H1 (cell line): ENCODE measurements around the gene GATC. TPM values are rescaled to one million over a fixed set of nuclear protein-coding genes. Genes with fewer than 3 reads are reported as not detected.

ENCODE experiments used
- CTCF ChIA-PET: fragments of 300-600 bp; sonication (Branson Sonifier 250); formaldehyde crosslinking; loops from one replicate; lab custom pipeline; 2021; ENCODE audit not compliant: partially characterized antibody; lab: Charles Lee
- POLR2A ChIA-PET: fragments of 300-600 bp; sonication (Branson Sonifier 250); formaldehyde crosslinking; loops from one replicate; lab custom pipeline; 2021; ENCODE audit warnings: inconsistent platforms; ENCODE audit not compliant: partially characterized antibody; lab: Charles Lee
- DNase-seq, 2 experiments: peaks; one replicate each; pipeline versions ENCODE4 v3.0.0 to v3.0.0-alpha.2; 2010 to 2022; ENCODE audit warnings: low spot score in 2 of 2, low read depth in 1 of 2, mixed read lengths in 1 of 2
- FAIRE-seq: peaks from 2 replicates; lab custom pipeline; 2011; peaks lifted over from hg19 to GRCh38; lab: Jason Lieb, UNC
- H2AFZ ChIP-seq: 2 replicates; pipeline ENCODE4 v1.8.1; 2012; ENCODE audit warnings: low read length, inconsistent platforms
- H2AK5ac ChIP-seq: 2 replicates; pipeline ENCODE4 v1.6.1; 2013; ENCODE audit warnings: low read depth, low read length
- H2BK120ac ChIP-seq: replicated peaks from 2 replicates; pipeline ENCODE3; 2013; ENCODE audit warnings: low read depth, low read length, inconsistent platforms
- H2BK12ac ChIP-seq: 2 replicates; pipeline ENCODE4 v1.6.1; 2013; ENCODE audit warnings: low read depth, low read length
- H2BK15ac ChIP-seq: 2 replicates; pipeline ENCODE4 v1.6.1; 2013; ENCODE audit warnings: low read length
- H2BK20ac ChIP-seq: 2 replicates; pipeline ENCODE4 v1.6.1; 2013; ENCODE audit warnings: low read length
- H2BK5ac ChIP-seq: 2 replicates; pipeline ENCODE4 v1.6.1; 2013; ENCODE audit warnings: low read depth, low read length
- H3K14ac ChIP-seq: 2 replicates; pipeline ENCODE4 v1.6.1; 2013; ENCODE audit warnings: inconsistent platforms; ENCODE audit not compliant: insufficient read length
- H3K18ac ChIP-seq: 2 replicates; pipeline ENCODE4 v1.6.1; 2013; ENCODE audit warnings: low read length; ENCODE audit errors: extremely low read depth
- H3K23ac ChIP-seq: 2 replicates; pipeline ENCODE4 v1.6.1; 2013; ENCODE audit warnings: inconsistent platforms; ENCODE audit not compliant: insufficient read length
- H3K23me2 ChIP-seq: 2 replicates; pipeline ENCODE4 v1.6.1; 2013; ENCODE audit warnings: low read depth, low read length
- H3K27ac ChIP-seq: 2 replicates; pipeline ENCODE4 v1.6.1; 2011; ENCODE audit warnings: low read depth, low read length, inconsistent platforms
- H3K27me3 ChIP-seq, 4 experiments: replicated peaks in 1 of 4; 1 replicate in 1 of 4; 2 replicates in 3 of 4; pipeline versions ENCODE4 v1.6.1 to v1.8.1; 2011 to 2013; ENCODE audit warnings: low read length in 3 of 4, mild to moderate bottlenecking in 3 of 4, inconsistent platforms in 2 of 4, mixed read lengths in 2 of 4, moderate library complexity in 1 of 4; ENCODE audit not compliant: control insufficient read depth in 3 of 4, insufficient read depth in 3 of 4; ENCODE audit errors: extremely low read depth in 1 of 4
- H3K36me3 ChIP-seq, 4 experiments: 2 replicates each; pipeline versions ENCODE4 v1.6.1 to v1.8.1; 2011 to 2013; ENCODE audit warnings: mild to moderate bottlenecking in 4 of 4, low read length in 3 of 4, moderate library complexity in 2 of 4, control low read depth in 1 of 4, inconsistent platforms in 1 of 4; ENCODE audit not compliant: insufficient read depth in 4 of 4, control insufficient read depth in 2 of 4
- H3K4ac ChIP-seq: replicated peaks from 2 replicates; pipeline ENCODE3; 2013; ENCODE audit warnings: low read length, low read depth, mixed read lengths, inconsistent platforms; ENCODE audit not compliant: insufficient read length
- H3K4me1 ChIP-seq, 4 experiments: replicated peaks in 1 of 4; 1 replicate in 1 of 4; 2 replicates in 3 of 4; pipeline versions ENCODE4 v1.6.1 to v1.8.1; 2011 to 2013; ENCODE audit warnings: low read length in 3 of 4, inconsistent platforms in 2 of 4, mixed read lengths in 1 of 4; ENCODE audit not compliant: insufficient read depth in 4 of 4, control insufficient read depth in 3 of 4
- H3K4me2 ChIP-seq, 2 experiments: 2 replicates each; pipeline versions ENCODE4 v1.6.1 to v1.8.1; 2011 to 2013; ENCODE audit warnings: low read depth in 2 of 2, low read length in 2 of 2, control low read depth in 1 of 2, inconsistent platforms in 1 of 2, mild to moderate bottlenecking in 1 of 2; ENCODE audit not compliant: insufficient read depth in 1 of 2
- H3K4me3 ChIP-seq, 4 experiments: fragments of 200-600, 300-600 bp in 1 of 4; sonication (generic), shearing (Covaris generic), sonication (Bioruptor Twin) in 1 of 4; 2 replicates each; pipeline versions ENCODE4 v1.5.1 to v1.8.1; 2011 to 2016; ENCODE audit warnings: low read length in 4 of 4, low read depth in 3 of 4, control low read depth in 2 of 4, inconsistent platforms in 2 of 4, mild to moderate bottlenecking in 2 of 4, mixed read lengths in 1 of 4, moderate library complexity in 1 of 4; ENCODE audit not compliant: insufficient read depth in 2 of 4; ENCODE audit errors: extremely low read depth in 1 of 4
- H3K56ac ChIP-seq: replicated peaks from 2 replicates; pipeline ENCODE3; 2013; ENCODE audit warnings: low read depth, mild to moderate bottlenecking, mixed read lengths, low read length, inconsistent platforms; ENCODE audit not compliant: insufficient read length
- H3K79me1 ChIP-seq: 2 replicates; pipeline ENCODE4 v1.6.1; 2013; ENCODE audit warnings: low read depth, low read length, control low read depth
- H3K79me2 ChIP-seq, 2 experiments: 2 replicates each; pipeline versions ENCODE4 v1.6.1 to v1.8.1; 2012 to 2013; ENCODE audit warnings: low read length in 2 of 2, mild to moderate bottlenecking in 2 of 2, inconsistent platforms in 1 of 2; ENCODE audit not compliant: insufficient read depth in 2 of 2, control insufficient read depth in 1 of 2
- H3K9ac ChIP-seq, 4 experiments: replicated peaks in 1 of 4; 1 replicate in 1 of 4; 2 replicates in 3 of 4; pipeline versions ENCODE4 v1.6.1 to v1.8.1; 2011 to 2013; ENCODE audit warnings: low read depth in 3 of 4, low read length in 3 of 4, control low read depth in 2 of 4, mild to moderate bottlenecking in 2 of 4, moderate library complexity in 2 of 4, inconsistent platforms in 1 of 4; ENCODE audit errors: extremely low read depth in 1 of 4
- H3K9me3 ChIP-seq, 2 experiments: 2 replicates each; pipeline versions ENCODE4 v1.6.1 to v1.8.1; 2012 to 2013; ENCODE audit warnings: mild to moderate bottlenecking in 2 of 2, moderate library complexity in 2 of 2, control low read depth in 1 of 2, inconsistent platforms in 1 of 2, low read depth in 1 of 2, low read length in 1 of 2, mixed read lengths in 1 of 2; ENCODE audit not compliant: insufficient read depth in 2 of 2
- H4K20me1 ChIP-seq, 2 experiments: replicated peaks in 1 of 2; 2 replicates each; pipeline versions ENCODE3 to v1.8.1; 2011 to 2013; ENCODE audit warnings: inconsistent platforms in 2 of 2, low read length in 2 of 2, mild to moderate bottlenecking in 1 of 2; ENCODE audit not compliant: insufficient read depth in 2 of 2, control insufficient read depth in 1 of 2
- H4K5ac ChIP-seq: 2 replicates; pipeline ENCODE4 v1.6.1; 2013; ENCODE audit warnings: low read length, low read depth, mixed read lengths, inconsistent platforms; ENCODE audit not compliant: insufficient read length
- H4K8ac ChIP-seq: 2 replicates; pipeline ENCODE4 v1.8.0; 2013; ENCODE audit warnings: mild to moderate bottlenecking, moderate library complexity, low read length, inconsistent platforms; ENCODE audit not compliant: insufficient read depth; ENCODE audit errors: extremely low read depth
- H4K91ac ChIP-seq: replicated peaks from 2 replicates; pipeline ENCODE3; 2013; ENCODE audit warnings: low read length, mixed read lengths, inconsistent platforms; ENCODE audit not compliant: insufficient read length
- CBX5 ChIP-seq: fragments of 300-800, 300-1000 bp; sonication (generic); IDR thresholded peaks from 2 replicates; pipeline ENCODE4 v1.7.1; 2016; ENCODE audit warnings: antibody characterized with exemption, low read length, low read depth
- CEBPB ChIP-seq: IDR thresholded peaks from 2 replicates; pipeline ENCODE4 v1.6.1; 2012; ENCODE audit warnings: low read depth, low read length
- CHD2 ChIP-seq: IDR thresholded peaks from 2 replicates; pipeline ENCODE4 v1.6.1; 2012; ENCODE audit warnings: low read length, improper control_type of control experiment
- CTCF ChIP-seq, 3 experiments: IDR thresholded peaks; 1 replicate in 2 of 3; 2 replicates in 1 of 3; pipeline versions ENCODE4 v1.5.1 to v1.6.1; 2011; ENCODE audit warnings: low read length in 3 of 3, mild to moderate bottlenecking in 3 of 3, inconsistent platforms in 2 of 3, low read depth in 1 of 3, moderate library complexity in 1 of 3; ENCODE audit not compliant: insufficient read depth in 1 of 3; ENCODE audit errors: control extremely low read depth in 1 of 3
- HDAC6 ChIP-seq: IDR thresholded peaks from one replicate; pipeline ENCODE4 v1.7.1; 2012; ENCODE audit warnings: low read depth, mild to moderate bottlenecking, inconsistent platforms, low read length, moderate library complexity
- KDM4A ChIP-seq: IDR thresholded peaks from one replicate; pipeline ENCODE4 v1.7.1; 2012; ENCODE audit warnings: low read depth, mild to moderate bottlenecking, moderate library complexity, low read length, inconsistent platforms; ENCODE audit not compliant: severe bottlenecking
- RBBP5 ChIP-seq: IDR thresholded peaks from 2 replicates; pipeline ENCODE4 v1.7.1; 2012; ENCODE audit warnings: low read depth, mild to moderate bottlenecking, inconsistent platforms, low read length, moderate library complexity, borderline replicate concordance
- RFX5 ChIP-seq: IDR thresholded peaks from 2 replicates; pipeline ENCODE4 v1.6.1; 2011; ENCODE audit warnings: low read depth, low read length, improper control_type of control experiment, borderline replicate concordance
- TBP ChIP-seq: IDR thresholded peaks from 2 replicates; pipeline ENCODE4 v1.6.1; 2011; ENCODE audit warnings: low read depth, low read length, improper control_type of control experiment
- WGBS, 2 experiments: shearing (Covaris generic) in 1 of 2; methylation state at CpG; one replicate each; pipeline versions ENCODE4 v1.1.6 to v1.1.7; 2013 to 2015; ENCODE audit warnings: low lambda C conversion rate in 2 of 2, mixed read lengths in 2 of 2, inconsistent platforms in 1 of 2, low coverage in 1 of 2, missing lambda C conversion rate in 1 of 2; ENCODE audit not compliant: insufficient replicate concordance in 2 of 2, insufficient coverage in 1 of 2, insufficient read length in 1 of 2; ENCODE audit errors: extremely low coverage in 1 of 2, missing lambda C conversion rate in 1 of 2; 5-methylcytosine and 5-hydroxymethylcytosine counted together
- polyA plus RNA-seq, 7 experiments: library from polyadenylated mRNA; depleted of rRNA in 3 of 7; stranded (reverse) in 5 of 7; unstranded in 2 of 7; fragments of >200 nt in 5 of 7; fragments of 200-250 nt in 2 of 7; gene quantifications; 1 replicate in 5 of 7; 2 replicates in 1 of 7; 4 replicates in 1 of 7; pipeline versions ENCODE4 v1.2.1 to v1.2.3, GENCODE V29; 2011 to 2013; ENCODE audit warnings: missing spikeins in 2 of 7, mixed read lengths in 2 of 7
- total RNA-seq: library from RNA; stranded (reverse); fragmentation: NEBNext Ultra II Directional; extraction: Animal tissue kit (Norgen Biotek cat#: 25700); gene quantifications from 2 replicates; pipeline ENCODE4 v1.2.1, GENCODE V29; 2021
- TF ChIP-seq, protein P1 (sequence below): IDR thresholded peaks from 2 replicates; pipeline ENCODE4 v1.6.1; 2012; ENCODE audit warnings: low read length, inconsistent platforms

The GATC gene
- total and polyA plus RNA-seq, 2 of the 8 experiments (the other 6 are each of a cell fraction or from before 2014, with no cell fraction given), result 13.2 to 30.4 TPM

- no peak overlapping the region for H3K18ac ChIP-seq
- H3K4me3 ChIP-seq, result no peak overlapping the region
- no peak overlapping the region for H4K5ac ChIP-seq
- ChIA-PET CTCF (interaction anchor here (0.6 to 11.4 kb wide), 7 partner anchors 11 to 315 kb away, joined by 3 to 152 read pairs (median 4); partner anchors contain the start of gene SRSF9), POLR2A (interaction anchor here (0.6 to 19.6 kb wide), 5 partner anchors 10 to 213 kb away, joined by 3 to 365 read pairs (median 7); partner anchors contain the start of genes GATC, SRSF9 and TRIAP1)
- H2BK5ac ChIP-seq, result no peak overlapping the region
- H3K23ac ChIP-seq, result no peak overlapping the region
- H3K4ac ChIP-seq, result no peak overlapping the region
- H3K27me3 ChIP-seq, result no peaks in the 10 kb centered on the region
- H4K8ac ChIP-seq, result no peak overlapping the region
- H2BK12ac ChIP-seq, result no peak overlapping the region
- H4K20me1 ChIP-seq, result peaks cover 6% of the 10 kb centered on the region in 2 experiments
- H2AFZ ChIP-seq, result no peak overlapping the region
- H2BK20ac ChIP-seq, result no peak overlapping the region
- H3K9ac ChIP-seq, result no peak overlapping the region
- DNase-seq (no peak), FAIRE-seq (no peak)
- H3K4me1 ChIP-seq, result no peaks in the 10 kb centered on the region; a peak in 1 of 7 replicates
- no peak overlapping the region for H4K91ac ChIP-seq
- no peaks in the 10 kb centered on the region for H3K9me3 ChIP-seq
- whole genome bisulfite sequencing, 2 experiments, result 92% methylated on average over 7 of the region's 7 CpGs; no CpG with 5 or more reads in 1 of the 2 experiments
- H3K23me2 ChIP-seq, result no peaks in the 10 kb centered on the region
- H3K27ac ChIP-seq, result no peak overlapping the region
- peaks cover 0 to 4% of the 10 kb centered on the region in 2 experiments; a peak in 1 of 4 replicates for H3K79me2 ChIP-seq
- H2AK5ac ChIP-seq, result no peak overlapping the region
- H3K4me2 ChIP-seq, result no peak overlapping the region
- no peaks in the 10 kb centered on the region; the same call in 1 of the 2 replicates for H3K79me1 ChIP-seq
- no peak overlapping the region for H3K56ac ChIP-seq
- H2BK120ac ChIP-seq, result no peak overlapping the region
- peaks cover 14 to 66% (median 39%) of the 10 kb centered on the region in 4 experiments for H3K36me3 ChIP-seq
- H3K14ac ChIP-seq, result no peak overlapping the region
- H2BK15ac ChIP-seq, result no peak overlapping the region
- no peak for TF ChIP-seq CEBPB
- no peak for TF ChIP-seq CTCF (IDR thresholded peaks at IDR 0.05; ENCODE audit: control extremely low read depth in 1 of 3, insufficient read depth in 1 of 3, low read depth in 1 of 3, low read length in 3 of 3)
- TF ChIP-seq KDM4A, result no peak
- TF ChIP-seq, protein P1, sequence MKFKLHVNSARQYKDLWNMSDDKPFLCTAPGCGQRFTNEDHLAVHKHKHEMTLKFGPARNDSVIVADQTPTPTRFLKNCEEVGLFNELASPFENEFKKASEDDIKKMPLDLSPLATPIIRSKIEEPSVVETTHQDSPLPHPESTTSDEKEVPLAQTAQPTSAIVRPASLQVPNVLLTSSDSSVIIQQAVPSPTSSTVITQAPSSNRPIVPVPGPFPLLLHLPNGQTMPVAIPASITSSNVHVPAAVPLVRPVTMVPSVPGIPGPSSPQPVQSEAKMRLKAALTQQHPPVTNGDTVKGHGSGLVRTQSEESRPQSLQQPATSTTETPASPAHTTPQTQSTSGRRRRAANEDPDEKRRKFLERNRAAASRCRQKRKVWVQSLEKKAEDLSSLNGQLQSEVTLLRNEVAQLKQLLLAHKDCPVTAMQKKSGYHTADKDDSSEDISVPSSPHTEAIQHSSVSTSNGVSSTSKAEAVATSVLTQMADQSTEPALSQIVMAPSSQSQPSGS, result no peak
- no peak for TF ChIP-seq RBBP5
- TF ChIP-seq HDAC6, result no peak
- no peak for TF ChIP-seq TBP
- no peak for TF ChIP-seq CHD2
- TF ChIP-seq CBX5, result no peak
- no peak for TF ChIP-seq RFX5
Measured at GRCh38 chr12:120455302-120455701, 9.1 kb downstream of the GATC start.
